ENCODE data around the gene SLC22A12. TPM values are rescaled to one million over a fixed set of nuclear protein-coding genes. Genes with fewer than 3 reads are reported as not detected.
A peak's percentile ranks its signal among the peaks of the same experiment; 100 is the strongest.

Gene SLC22A12
- total RNA-seq, 6 experiments from 2014 or later = 0.22 to 0.80 (median 0.74) TPM; not detected in 3

DNA sequence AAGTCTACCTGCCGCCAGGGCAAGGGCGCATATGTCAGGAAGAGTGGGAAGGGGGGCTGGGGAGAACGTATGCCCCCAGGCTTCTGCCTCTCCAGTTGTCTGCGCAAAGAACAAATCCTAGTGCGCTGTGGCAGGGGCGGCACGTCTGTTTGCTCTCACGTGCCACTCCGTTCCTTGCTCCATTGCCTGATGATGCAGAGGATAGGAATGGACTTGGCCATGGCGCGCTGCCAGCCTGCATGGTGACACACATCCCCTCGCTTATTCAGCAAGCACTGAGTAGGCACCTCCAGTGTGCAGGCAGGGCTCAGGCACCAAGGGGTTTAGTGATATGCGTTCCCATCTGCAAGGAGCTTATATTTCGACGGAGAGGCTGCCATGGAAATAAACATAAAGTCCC, 45.4 kb upstream of the SLC22A12 start:
- Histone ChIP-seq H3K4me3 (no peak overlapping the region), H3K27me3 (no peaks in the 10 kb centered on the region), H3K27ac (no peak overlapping the region), H3K9me3 (no peaks in the 10 kb centered on the region), H3K4me1 (no peaks in the 10 kb centered on the region), H3K36me3 (no peaks in the 10 kb centered on the region)
- ATAC-seq (no peak), DNase-seq (peak in 1 of 3 donors; percentile 37)
- TF ChIP-seq POLR2A (IDR thresholded peaks at IDR 0.05) = no peak
- TF ChIP-seq, protein P1, sequence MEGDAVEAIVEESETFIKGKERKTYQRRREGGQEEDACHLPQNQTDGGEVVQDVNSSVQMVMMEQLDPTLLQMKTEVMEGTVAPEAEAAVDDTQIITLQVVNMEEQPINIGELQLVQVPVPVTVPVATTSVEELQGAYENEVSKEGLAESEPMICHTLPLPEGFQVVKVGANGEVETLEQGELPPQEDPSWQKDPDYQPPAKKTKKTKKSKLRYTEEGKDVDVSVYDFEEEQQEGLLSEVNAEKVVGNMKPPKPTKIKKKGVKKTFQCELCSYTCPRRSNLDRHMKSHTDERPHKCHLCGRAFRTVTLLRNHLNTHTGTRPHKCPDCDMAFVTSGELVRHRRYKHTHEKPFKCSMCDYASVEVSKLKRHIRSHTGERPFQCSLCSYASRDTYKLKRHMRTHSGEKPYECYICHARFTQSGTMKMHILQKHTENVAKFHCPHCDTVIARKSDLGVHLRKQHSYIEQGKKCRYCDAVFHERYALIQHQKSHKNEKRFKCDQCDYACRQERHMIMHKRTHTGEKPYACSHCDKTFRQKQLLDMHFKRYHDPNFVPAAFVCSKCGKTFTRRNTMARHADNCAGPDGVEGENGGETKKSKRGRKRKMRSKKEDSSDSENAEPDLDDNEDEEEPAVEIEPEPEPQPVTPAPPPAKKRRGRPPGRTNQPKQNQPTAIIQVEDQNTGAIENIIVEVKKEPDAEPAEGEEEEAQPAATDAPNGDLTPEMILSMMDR (IDR thresholded peaks at IDR 0.05) = no peak
- intact Hi-C loops (cut with DNase I) = no loop called here
- WGBS (ENCODE audit: insufficient coverage, low coverage, low lambda C conversion rate, missing lambda C conversion rate) = 90% methylated on average over 11 of the region's 15 CpGs

DNA sequence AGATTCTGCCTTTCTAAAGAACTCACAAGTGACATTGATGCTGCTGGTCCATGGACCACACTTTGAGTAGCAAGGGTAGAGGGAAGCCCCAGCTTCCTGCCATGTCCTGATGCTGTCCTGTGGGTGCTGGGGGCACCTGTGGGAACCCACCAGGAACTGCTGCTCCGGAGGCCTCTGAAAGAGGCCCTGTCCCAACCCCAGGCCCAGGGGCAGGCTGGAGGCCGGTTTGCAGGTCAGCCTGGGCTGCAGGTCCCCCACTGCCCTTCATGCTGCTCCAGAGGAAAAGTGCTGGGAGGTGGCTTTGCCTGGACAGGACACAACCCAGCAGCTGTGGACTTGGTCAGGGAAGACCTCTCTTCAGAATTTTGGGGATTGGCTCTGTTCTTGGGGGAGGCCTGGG, 44.8 kb upstream of the SLC22A12 start:
- Histone ChIP-seq H3K9me3 (no peaks in the 10 kb centered on the region), H3K4me1 (no peaks in the 10 kb centered on the region), H3K36me3 (no peaks in the 10 kb centered on the region), H3K27ac (no peak overlapping the region), H3K27me3 (no peaks in the 10 kb centered on the region), H3K4me3 (no peak overlapping the region)
- intact Hi-C loops (cut with DNase I) = no loop called here
- peak in 1 of 3 donors; percentile 27 for DNase-seq
- no peak for TF ChIP-seq POLR2A (IDR thresholded peaks at IDR 0.05)
- WGBS (ENCODE audit: insufficient coverage, low coverage, low lambda C conversion rate, missing lambda C conversion rate) = 92% methylated on average over 2 of the region's 2 CpGs
- peak in 1 of 4 donors; percentile 39 for ATAC-seq

GRCh38 chr11:64546600-64546999, 44.4 kb upstream of the SLC22A12 start:
- intact Hi-C loops (cut with DNase I) = no loop called here

GRCh38 chr11:64549969-64550368, 41.1 kb upstream of the SLC22A12 start:
- Histone ChIP-seq H3K4me3 (no peak overlapping the region), H3K4me1 (peaks cover 0 to 9% (median 0%) of the 10 kb centered on the region in 4 donors), H3K27me3 (no peaks in the 10 kb centered on the region), H3K36me3 (no peaks in the 10 kb centered on the region), H3K27ac (no peak overlapping the region), H3K9me3 (no peaks in the 10 kb centered on the region)
- ATAC-seq (no peak), DNase-seq (no peak)
- intact Hi-C loops (cut with DNase I) = loop anchor here in 1 of 2 donors (5.0 kb wide), 1 partner anchor 102 kb away; no protein-coding TSS in a partner anchor
- WGBS (ENCODE audit: insufficient coverage, low coverage, low lambda C conversion rate, missing lambda C conversion rate) = 59% methylated on average over 3 of the region's 4 CpGs
- TF ChIP-seq POLR2A (IDR thresholded peaks at IDR 0.05) = no peak
- TF ChIP-seq, protein P1 (IDR thresholded peaks at IDR 0.05) = no peak

More at GRCh38 chr11:64546600-64546999, 44.4 kb upstream of the SLC22A12 start:
- no peaks in the 10 kb centered on the region for H3K4me1 ChIP-seq
- DNase-seq = no peak
- H3K27me3 ChIP-seq = no peaks in the 10 kb centered on the region
- no peaks in the 10 kb centered on the region for H3K36me3 ChIP-seq
- no peaks in the 10 kb centered on the region for H3K9me3 ChIP-seq
- ATAC-seq = peak in 1 of 4 donors; percentile 21
- WGBS (ENCODE audit: insufficient coverage, low coverage, low lambda C conversion rate, missing lambda C conversion rate) = no CpG with 5 or more reads among the region's 8 CpGs
- no peak for TF ChIP-seq POLR2A (IDR thresholded peaks at IDR 0.05)
- TF ChIP-seq, protein P1 (IDR thresholded peaks at IDR 0.05) = no peak
- no peak overlapping the region for H3K4me3 ChIP-seq
- H3K27ac ChIP-seq = no peak overlapping the region

- Histone ChIP-seq H3K27ac (peak overlapping the region in 2 of 3 donors; percentile 31 to 61), H3K9me3 (no peaks in the 10 kb centered on the region), H3K4me3 (no peak overlapping the region), H3K27me3 (no peaks in the 10 kb centered on the region), H3K36me3 (no peaks in the 10 kb centered on the region), H3K4me1 (peaks cover 0 to 21% (median 0%) of the 10 kb centered on the region in 4 donors)
- TF ChIP-seq, protein P1 (IDR thresholded peaks at IDR 0.05) = peak; percentile 92 to 99 (median 96)
- no peak for TF ChIP-seq POLR2A (IDR thresholded peaks at IDR 0.05)
- intact Hi-C loops (cut with DNase I) = loop anchor here in 1 of 2 donors (5.0 kb wide), 1 partner anchor 99 kb away; no protein-coding TSS in a partner anchor
- ATAC-seq = peak; percentile 63 to 76 (median 70)
- peak; percentile 33 to 68 (median 59) for DNase-seq
- WGBS (ENCODE audit: insufficient coverage, low coverage, low lambda C conversion rate, missing lambda C conversion rate) = 37% methylated on average over 6 of the region's 13 CpGs
These were observed 37.3 kb upstream of the SLC22A12 start for GRCh38 chr11:64553554-64554201.

Data from right lobe of liver (tissue), 6 donors.